Thyroid gland (tissue), 4 donors: ENCODE measurements around the gene MROH2A. TPM values are rescaled to one million over a fixed set of nuclear protein-coding genes. Genes with fewer than 3 reads are reported as not detected.

Experiments
- DNase-seq, 2 donors: peaks; one replicate each; pipeline ENCODE4 v3.0.0-alpha.2; 2019
- H3K27ac ChIP-seq, 3 donors: fragments of 200-600 bp; sonication (generic); 1 replicate in 2 of 3; 2 replicates in 1 of 3; pipeline ENCODE4 v1.5.1; 2016 to 2019; ENCODE audit warnings: mild to moderate bottlenecking in 1 of 3, moderate library complexity in 1 of 3
- H3K27me3 ChIP-seq: fragments of 200-600 bp; sonication (generic); one replicate; pipeline ENCODE4 v1.5.1; 2019
- H3K36me3 ChIP-seq, 2 donors: fragments of 200-600 bp; sonication (generic); one replicate each; pipeline ENCODE4 v1.5.1; 2016 to 2019
- H3K4me1 ChIP-seq, 2 donors: fragments of 200-600 bp; sonication (generic); one replicate each; pipeline ENCODE4 v1.5.1; 2017 to 2019
- H3K4me3 ChIP-seq, 3 donors: fragments of 200-600 bp; sonication (generic); replicated peaks in 1 of 3; 1 replicate in 2 of 3; 2 replicates in 1 of 3; pipeline ENCODE4 v1.5.1; 2016; ENCODE audit warnings: mild to moderate bottlenecking in 1 of 3
- H3K9me3 ChIP-seq: fragments of 200-600 bp; sonication (generic); one replicate; pipeline ENCODE4 v1.5.1; 2017
- CTCF ChIP-seq, 6 experiments: fragments of 200-600 bp in 3 of 6; fragments of 450-650 bp in 3 of 6; sonication (generic) in 3 of 6; IDR thresholded peaks; one replicate each; pipeline ENCODE4 v1.5.1; 2016 to 2019; ENCODE audit warnings: antibody characterized with exemption in 6 of 6, mild to moderate bottlenecking in 2 of 6, inconsistent platforms in 1 of 6, moderate library complexity in 1 of 6
- POLR2A ChIP-seq, 2 donors: fragments of 450-650 bp; IDR thresholded peaks; one replicate each; pipeline ENCODE4 v1.6.1; 2017; ENCODE audit warnings: antibody characterized with exemption in 2 of 2, mild to moderate bottlenecking in 2 of 2, moderate library complexity in 1 of 2
- WGBS, 2 donors: methylation state at CpG; one replicate each; pipeline ENCODE4 v1.1.5; 2017; 5-methylcytosine and 5-hydroxymethylcytosine counted together
- intact Hi-C: fragments of 100-400 bp; cut with DNase I; formaldehyde crosslinking; loops from one replicate; pipeline ENCODE4 v1.15.1; 2023
- total RNA-seq, 4 donors: library from RNA; depleted of rRNA; stranded (reverse); fragments of >200 nt; gene quantifications; one replicate each; pipeline ENCODE4 v1.2.3, GENCODE V29; 2016

Gene MROH2A
- total RNA-seq, 4 donors from 2014 or later: 1.3 to 20.4 (median 9.3) TPM

GRCh38 chr2:233830111-233830802, 52.1 kb downstream of the MROH2A start:
- no peak overlapping the region for H3K27ac ChIP-seq
- no peak for DNase-seq
- H3K4me3 ChIP-seq: no peak overlapping the region
- no peaks in the 10 kb centered on the region for H3K36me3 ChIP-seq
- intact Hi-C loops: no loop called here
- H3K9me3 ChIP-seq: no peaks in the 10 kb centered on the region
- H3K27me3 ChIP-seq: no peaks in the 10 kb centered on the region
- H3K4me1 ChIP-seq: no peaks in the 10 kb centered on the region
- no peak for TF ChIP-seq CTCF (IDR thresholded peaks at IDR 0.05)
- TF ChIP-seq POLR2A (IDR thresholded peaks at IDR 0.05): no peak
- 90 to 95% methylated on average over 5 to 6 of the region's 6 CpGs for WGBS, 2 donors

GRCh38 chr2:233831011-233831721, 53.0 kb downstream of the MROH2A start:
- TF ChIP-seq POLR2A (IDR thresholded peaks at IDR 0.05) (no peak), CTCF (IDR thresholded peaks at IDR 0.05) (no peak)
- H3K9me3 ChIP-seq: no peaks in the 10 kb centered on the region
- H3K36me3 ChIP-seq: no peaks in the 10 kb centered on the region
- intact Hi-C loops: no loop called here
- WGBS, 2 donors: 63 to 81% methylated on average over 6 to 14 of the region's 14 CpGs
- H3K27me3 ChIP-seq: no peaks in the 10 kb centered on the region
- no peaks in the 10 kb centered on the region for H3K4me1 ChIP-seq
- DNase-seq: no peak
- H3K4me3 ChIP-seq: no peak overlapping the region
- H3K27ac ChIP-seq: no peak overlapping the region

GRCh38 chr2:233831861-233832260, 53.7 kb downstream of the MROH2A start:
- TF ChIP-seq CTCF (IDR thresholded peaks at IDR 0.05) (no peak), POLR2A (IDR thresholded peaks at IDR 0.05) (no peak)
- no peak overlapping the region for H3K4me3 ChIP-seq
- intact Hi-C loops: no loop called here
- H3K27ac ChIP-seq: no peak overlapping the region
- WGBS, 2 donors: 98 to 99% methylated on average over 6 of the region's 6 CpGs
- H3K4me1 ChIP-seq: no peaks in the 10 kb centered on the region
- no peak for DNase-seq
- H3K36me3 ChIP-seq: no peaks in the 10 kb centered on the region
- H3K27me3 ChIP-seq: no peaks in the 10 kb centered on the region
- H3K9me3 ChIP-seq: no peaks in the 10 kb centered on the region

GRCh38 chr2:233832414-233832813, 54.3 kb downstream of the MROH2A start:
- TF ChIP-seq CTCF (IDR thresholded peaks at IDR 0.05) (no peak), POLR2A (IDR thresholded peaks at IDR 0.05) (no peak)
- Histone ChIP-seq H3K36me3 (no peaks in the 10 kb centered on the region), H3K27me3 (no peaks in the 10 kb centered on the region), H3K27ac (no peak overlapping the region), H3K9me3 (no peaks in the 10 kb centered on the region), H3K4me1 (no peaks in the 10 kb centered on the region), H3K4me3 (no peak overlapping the region)
- no peak for DNase-seq
- intact Hi-C loops: no loop called here
- 78 to 82% methylated on average over 9 of the region's 9 CpGs for WGBS, 2 donors

- peak in 1 of 6 experiments; percentile 31 for TF ChIP-seq CTCF (IDR thresholded peaks at IDR 0.05)
- TF ChIP-seq POLR2A (IDR thresholded peaks at IDR 0.05): no peak
- Histone ChIP-seq H3K4me3 (no peak overlapping the region), H3K27ac (no peak overlapping the region), H3K27me3 (no peaks in the 10 kb centered on the region), H3K9me3 (no peaks in the 10 kb centered on the region), H3K4me1 (no peaks in the 10 kb centered on the region), H3K36me3 (no peaks in the 10 kb centered on the region)
- intact Hi-C loops: no loop called here
- DNase-seq: no peak
- WGBS, 2 donors: 61 to 66% methylated on average over 7 of the region's 7 CpGs
Observed at GRCh38 chr2:233832869-233833311, 54.8 kb downstream of the MROH2A start.
